Smooth muscle cell (in vitro differentiated cells): ENCODE data around the gene TMPRSS9. TPM values are rescaled to one million over a fixed set of nuclear protein-coding genes. Genes with fewer than 3 reads are reported as not detected.

Experiments
- DNase-seq: peaks from one replicate; lab custom pipeline; 2025; ENCODE audit not compliant: unreplicated experiment; lab: John Stamatoyannopoulos, UW
- H2AFZ ChIP-seq: fragments of 200-600 bp; sonication (generic); 2 replicates; pipeline ENCODE4 v1.6.0; 2016; ENCODE audit warnings: antibody characterized with exemption, low read depth, mild to moderate bottlenecking
- H3F3A ChIP-seq: fragments of 200-600 bp; sonication (generic); 2 replicates; pipeline ENCODE4 v1.6.0; 2017; ENCODE audit warnings: antibody characterized with exemption, low read depth
- H3K27ac ChIP-seq: fragments of 200-600 bp; sonication (generic); 2 replicates; pipeline ENCODE4 v1.5.1; 2016; ENCODE audit warnings: low read depth, mild to moderate bottlenecking
- H3K27me3 ChIP-seq: fragments of 200-600 bp; sonication (generic); 2 replicates; pipeline ENCODE4 v1.6.1; 2016; ENCODE audit warnings: low read depth, mild to moderate bottlenecking
- H3K36me3 ChIP-seq: fragments of 200-600 bp; sonication (generic); 2 replicates; pipeline ENCODE4 v1.5.1; 2016; ENCODE audit warnings: low read depth
- H3K4me1 ChIP-seq: fragments of 200-600 bp; sonication (generic); 2 replicates; pipeline ENCODE4 v1.5.1; 2016; ENCODE audit warnings: low read depth
- H3K4me2 ChIP-seq: fragments of 200-600 bp; sonication (generic); 2 replicates; pipeline ENCODE4 v1.6.0; 2016; ENCODE audit warnings: mild to moderate bottlenecking
- H3K4me3 ChIP-seq: fragments of 200-600 bp; sonication (generic); 2 replicates; pipeline ENCODE4 v1.5.1; 2016; ENCODE audit warnings: mild to moderate bottlenecking
- H3K79me2 ChIP-seq: fragments of 200-600 bp; sonication (generic); 2 replicates; pipeline ENCODE4 v1.6.0; 2016; ENCODE audit warnings: low read depth, mild to moderate bottlenecking
- H3K9ac ChIP-seq: fragments of 200-600 bp; sonication (generic); 2 replicates; pipeline ENCODE4 v1.6.0; 2016; ENCODE audit warnings: low read depth
- H3K9me3 ChIP-seq: fragments of 200-600 bp; sonication (generic); replicated peaks from 2 replicates; pipeline ENCODE4 v1.5.1; 2016; ENCODE audit warnings: low read depth
- H4K20me1 ChIP-seq: fragments of 200-600 bp; sonication (generic); 2 replicates; pipeline ENCODE4 v1.6.0; 2016; ENCODE audit warnings: low read depth
- WGBS: methylation state at CpG from one replicate; pipeline ENCODE4 v1.1.7; 2016; ENCODE audit warnings: low lambda C conversion rate; 5-methylcytosine and 5-hydroxymethylcytosine counted together
- polyA plus RNA-seq: library from polyadenylated mRNA; unstranded; fragments of >200 nt; fragmentation: Nextera tagmentation; extraction: Ambion mirVana; gene quantifications from 2 replicates; pipeline ENCODE4 v1.2.1, GENCODE V29; 2016
- total RNA-seq: library from RNA; depleted of rRNA; stranded (reverse); fragments of >200 nt; gene quantifications from 2 replicates; pipeline ENCODE4 v1.2.3, GENCODE V29; 2014
- TF ChIP-seq, protein P1 (sequence below): fragments of 200-600 bp; sonication (generic); IDR thresholded peaks from 2 replicates; pipeline ENCODE4 v1.5.1; 2017; ENCODE audit warnings: borderline replicate concordance, mild to moderate bottlenecking, antibody characterized with exemption; ENCODE audit not compliant: insufficient read depth, poor library complexity, severe bottlenecking

TMPRSS9 gene
- total and polyA plus RNA-seq, 2 experiments from 2014 or later: 0.05 TPM; not detected in 1

DNA sequence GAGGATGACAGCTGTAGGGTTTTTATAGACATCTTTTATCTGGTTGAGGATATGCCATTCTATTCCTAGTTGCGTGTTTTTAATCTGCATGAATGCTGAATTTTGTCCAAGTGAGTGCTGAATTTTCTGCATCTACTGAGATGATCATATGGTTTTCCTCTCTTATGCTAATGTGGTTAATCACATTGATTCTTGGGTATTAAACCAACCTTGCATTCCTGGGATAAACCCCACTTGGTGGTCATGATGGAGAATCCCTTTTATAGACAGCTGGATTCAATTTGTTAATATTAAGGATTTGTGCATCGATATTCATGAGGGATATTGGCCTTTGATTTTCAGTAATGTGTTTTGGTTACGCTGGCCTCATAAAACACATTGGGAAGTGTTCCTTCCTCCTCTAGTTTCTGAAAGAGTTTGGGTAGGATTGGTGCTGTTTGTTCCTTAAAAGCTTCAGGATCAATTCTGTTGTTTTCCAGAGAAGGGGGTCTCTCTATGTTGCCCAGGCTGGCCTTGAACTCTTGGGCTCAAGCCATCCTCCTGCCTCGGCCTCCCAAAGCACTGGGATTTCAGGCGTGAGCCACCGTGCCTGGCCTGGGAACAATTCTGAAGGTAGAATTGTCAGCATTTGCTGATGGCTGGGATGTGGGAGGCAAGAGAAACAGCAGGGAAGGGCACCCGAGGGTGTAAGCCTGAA is 44.8 kb upstream of the TMPRSS9 start:
- Histone ChIP-seq H2AFZ (no peak overlapping the region), H3K4me1 (no peaks in the 10 kb centered on the region), H3K4me2 (no peak overlapping the region), H3K9ac (no peak overlapping the region), H3F3A (no peaks in the 10 kb centered on the region), H4K20me1 (no peaks in the 10 kb centered on the region), H3K27ac (no peak overlapping the region), H3K79me2 (no peaks in the 10 kb centered on the region), H3K4me3 (no peak overlapping the region), H3K27me3 (no peaks in the 10 kb centered on the region), H3K9me3 (no peaks in the 10 kb centered on the region), H3K36me3 (no peaks in the 10 kb centered on the region)
- TF ChIP-seq, protein P1, sequence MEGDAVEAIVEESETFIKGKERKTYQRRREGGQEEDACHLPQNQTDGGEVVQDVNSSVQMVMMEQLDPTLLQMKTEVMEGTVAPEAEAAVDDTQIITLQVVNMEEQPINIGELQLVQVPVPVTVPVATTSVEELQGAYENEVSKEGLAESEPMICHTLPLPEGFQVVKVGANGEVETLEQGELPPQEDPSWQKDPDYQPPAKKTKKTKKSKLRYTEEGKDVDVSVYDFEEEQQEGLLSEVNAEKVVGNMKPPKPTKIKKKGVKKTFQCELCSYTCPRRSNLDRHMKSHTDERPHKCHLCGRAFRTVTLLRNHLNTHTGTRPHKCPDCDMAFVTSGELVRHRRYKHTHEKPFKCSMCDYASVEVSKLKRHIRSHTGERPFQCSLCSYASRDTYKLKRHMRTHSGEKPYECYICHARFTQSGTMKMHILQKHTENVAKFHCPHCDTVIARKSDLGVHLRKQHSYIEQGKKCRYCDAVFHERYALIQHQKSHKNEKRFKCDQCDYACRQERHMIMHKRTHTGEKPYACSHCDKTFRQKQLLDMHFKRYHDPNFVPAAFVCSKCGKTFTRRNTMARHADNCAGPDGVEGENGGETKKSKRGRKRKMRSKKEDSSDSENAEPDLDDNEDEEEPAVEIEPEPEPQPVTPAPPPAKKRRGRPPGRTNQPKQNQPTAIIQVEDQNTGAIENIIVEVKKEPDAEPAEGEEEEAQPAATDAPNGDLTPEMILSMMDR: no peak
- DNase-seq: no peak
- WGBS: 94% methylated on average over 7 of the region's 7 CpGs

- no peak overlapping the region for H3K4me3 ChIP-seq
- WGBS: 37% methylated on average over 22 of the region's 22 CpGs
- no peaks in the 10 kb centered on the region for H3K9me3 ChIP-seq
- no peak overlapping the region for H3K4me2 ChIP-seq
- TF ChIP-seq, protein P1: peak; percentile 45
- H3K4me1 ChIP-seq: no peaks in the 10 kb centered on the region
- H3F3A ChIP-seq: no peaks in the 10 kb centered on the region
- H3K27ac ChIP-seq: no peak overlapping the region
- no peaks in the 10 kb centered on the region for H3K79me2 ChIP-seq
- H3K36me3 ChIP-seq: no peaks in the 10 kb centered on the region
- H3K9ac ChIP-seq: no peak overlapping the region
- H2AFZ ChIP-seq: no peak overlapping the region
- no peaks in the 10 kb centered on the region for H3K27me3 ChIP-seq
- DNase-seq: peak; percentile 18
- no peaks in the 10 kb centered on the region for H4K20me1 ChIP-seq
These were observed 44.2 kb upstream of the TMPRSS9 start for GRCh38 chr19:2315818-2316353.

GRCh38 chr19:2317300-2317699 is 42.8 kb upstream of the TMPRSS9 start:
- Histone ChIP-seq H3K27me3 (no peaks in the 10 kb centered on the region), H3K27ac (no peak overlapping the region), H3K79me2 (no peaks in the 10 kb centered on the region), H3K36me3 (no peaks in the 10 kb centered on the region), H3K9ac (no peak overlapping the region), H3F3A (no peaks in the 10 kb centered on the region), H3K4me1 (no peaks in the 10 kb centered on the region), H3K4me3 (no peak overlapping the region), H2AFZ (no peak overlapping the region), H4K20me1 (no peaks in the 10 kb centered on the region), H3K4me2 (no peak overlapping the region), H3K9me3 (no peaks in the 10 kb centered on the region)
- 91% methylated on average over 13 of the region's 13 CpGs for WGBS
- no peak for DNase-seq
- TF ChIP-seq, protein P1: no peak

- H3K79me2 ChIP-seq: no peaks in the 10 kb centered on the region
- TF ChIP-seq, protein P1: no peak
- 91% methylated on average over 17 of the region's 25 CpGs for WGBS
These were observed 42.3 kb upstream of the TMPRSS9 start for GRCh38 chr19:2317756-2318155.

More at GRCh38 chr19:2317756-2318155, 42.3 kb upstream of the TMPRSS9 start:
- H4K20me1 ChIP-seq: peaks cover 4% of the 10 kb centered on the region
- H3K9me3 ChIP-seq: no peaks in the 10 kb centered on the region
- H3F3A ChIP-seq: no peaks in the 10 kb centered on the region
- DNase-seq: no peak
- no peaks in the 10 kb centered on the region for H3K4me1 ChIP-seq
- no peaks in the 10 kb centered on the region for H3K27me3 ChIP-seq
- no peak overlapping the region for H2AFZ ChIP-seq
- H3K36me3 ChIP-seq: no peaks in the 10 kb centered on the region
- no peak overlapping the region for H3K4me3 ChIP-seq
- no peak overlapping the region for H3K4me2 ChIP-seq
- H3K27ac ChIP-seq: no peak overlapping the region
- no peak overlapping the region for H3K9ac ChIP-seq
